ENCODE measurements around the gene SEPTIN8. TPM values are rescaled to one million over a fixed set of nuclear protein-coding genes. Genes with fewer than 3 reads are reported as not detected.

The SEPTIN8 gene
- total RNA-seq, 1 experiment from 2014 or later = 38.2 TPM

GRCh38 chr5:132822650-132823480 lies 45.8 kb upstream of the SEPTIN8 start:
- Histone ChIP-seq H3K14ac (ENCODE audit: insufficient read depth, low read length) (peak overlapping the region; percentile 86), H3K9ac (ENCODE audit: extremely low read depth, insufficient read length, low read length) (no peak overlapping the region), H2BK15ac (ENCODE audit: low read depth, low read length) (no peak overlapping the region), H3K56ac (ENCODE audit: insufficient read length, low read depth, low read length) (no peak overlapping the region), H3T11ph (ENCODE audit: low read length) (no peak overlapping the region), H3K23me2 (ENCODE audit: insufficient read length, low read depth, low read length, poor library complexity, severe bottlenecking) (peaks cover 14% of the 10 kb centered on the region), H2BK12ac (ENCODE audit: insufficient read length, low read depth, low read length) (no peak overlapping the region), H3K27me3 (ENCODE audit: insufficient read depth, low read length) (peaks cover 12% of the 10 kb centered on the region; the same call in 1 of the 2 replicates), H3K9me3 (ENCODE audit: control insufficient read depth, low read depth, low read length) (no peaks in the 10 kb centered on the region), H2BK20ac (ENCODE audit: low read depth, low read length, poor library complexity, severe bottlenecking) (no peak overlapping the region), H2AFZ (ENCODE audit: low read length) (no peak overlapping the region), H4K20me1 (ENCODE audit: control insufficient read depth, insufficient read depth, insufficient read length) (no peaks in the 10 kb centered on the region), H3K23ac (ENCODE audit: insufficient read length, low read depth, low read length) (no peak overlapping the region), H3K79me1 (ENCODE audit: insufficient read depth, low read depth, low read length, poor library complexity, severe bottlenecking) (no peaks in the 10 kb centered on the region), H3K79me2 (ENCODE audit: insufficient read depth, low read length) (no peaks in the 10 kb centered on the region), H3K4me2 (ENCODE audit: insufficient read depth, insufficient read length, low read length) (peak overlapping the region; percentile 42), H3K4me1 (ENCODE audit: insufficient read depth, low read length) (peaks cover 3% of the 10 kb centered on the region), H3K4ac (ENCODE audit: low read depth, low read length) (no peak overlapping the region), H2AK5ac (ENCODE audit: insufficient read length, low read length) (no peak overlapping the region), H3K18ac (ENCODE audit: insufficient read length, low read depth, low read length) (peak overlapping the region; percentile 68), H2BK5ac (ENCODE audit: insufficient read length, low read length) (no peak overlapping the region), H4K91ac (ENCODE audit: insufficient read length, low read depth, low read length) (no peak overlapping the region), H4K5ac (ENCODE audit: insufficient read length, low read depth, low read length) (no peak overlapping the region), H3K27ac (ENCODE audit: insufficient read length, low read depth, low read length) (no peak overlapping the region), H4K8ac (replicated peaks; ENCODE audit: insufficient read length, low read depth, low read length) (no peak overlapping the region), H2BK120ac (ENCODE audit: low read depth, low read length, poor library complexity, severe bottlenecking) (no peak overlapping the region)
- peaks cover 13 to 24% of the 10 kb centered on the region in 2 experiments for H3K4me1 Mint-ChIP-seq
- H3K27ac Mint-ChIP-seq = no peak overlapping the region
- peak; percentile 92 for DNase-seq
- H3K27me3 Mint-ChIP-seq (ENCODE audit: low read depth) = peaks cover 68% of the 10 kb centered on the region
- H3K36me3 Mint-ChIP-seq (ENCODE audit: insufficient read depth in 1 of 3, low read depth in 3 of 3) = peaks cover 3 to 6% (median 4%) of the 10 kb centered on the region in 3 experiments; a peak in 6 of 7 replicates
- no peaks in the 10 kb centered on the region; a peak in 1 of 5 replicates for H3K9me3 Mint-ChIP-seq
- WGBS (ENCODE audit: extremely low coverage, insufficient read length, low lambda C conversion rate) = no CpG with 5 or more reads among the region's 68 CpGs
- H3K4me3 Mint-ChIP-seq = peak overlapping the region in 1 of 2 experiments; percentile 43; a peak in 2 of 5 replicates
- peak; percentile 50; the same call in 2 of the 3 replicates for TF ChIP-seq CTCF (conservative IDR thresholded peaks at IDR 0.05)

Data from H9 (cell line).